Skeletal muscle tissue (tissue), 4 donors: ENCODE results near the gene TSC22D2. TPM values are rescaled to one million over a fixed set of nuclear protein-coding genes. Genes with fewer than 3 reads are reported as not detected.
A peak's percentile ranks its signal among the peaks of the same experiment; 100 is the strongest.

ENCODE experiments used
- H3K27ac ChIP-seq: one replicate; pipeline ENCODE4 v1.7.0; 2013; ENCODE audit warnings: mild to moderate bottlenecking, low read depth, low read length, inconsistent platforms
- H3K27me3 ChIP-seq, 3 donors: one replicate each; pipeline ENCODE4 v1.7.0; 2013; ENCODE audit warnings: low read length in 3 of 3; ENCODE audit not compliant: control insufficient read depth in 3 of 3, insufficient read depth in 3 of 3
- H3K36me3 ChIP-seq, 3 donors: one replicate each; pipeline ENCODE4 v1.7.0; 2013; ENCODE audit warnings: low read length in 3 of 3; ENCODE audit not compliant: control insufficient read depth in 3 of 3, insufficient read depth in 3 of 3
- H3K4me1 ChIP-seq, 3 donors: one replicate each; pipeline ENCODE4 v1.7.0; 2013; ENCODE audit warnings: low read length in 3 of 3, mild to moderate bottlenecking in 3 of 3; ENCODE audit not compliant: control insufficient read depth in 3 of 3, insufficient read depth in 3 of 3
- H3K4me3 ChIP-seq, 3 donors: one replicate each; pipeline ENCODE4 v1.7.0; 2013; ENCODE audit warnings: low read length in 3 of 3
- H3K9ac ChIP-seq, 3 donors: one replicate each; pipeline ENCODE4 v1.7.0; 2013; ENCODE audit warnings: low read length in 3 of 3, mild to moderate bottlenecking in 3 of 3, moderate library complexity in 2 of 3, low read depth in 1 of 3
- H3K9me3 ChIP-seq, 3 donors: one replicate each; pipeline ENCODE4 v1.7.0; 2013; ENCODE audit warnings: low read length in 3 of 3; ENCODE audit not compliant: control insufficient read depth in 3 of 3
- total RNA-seq: library from RNA; depleted of rRNA; stranded (reverse); fragments of >200 nt; gene quantifications from one replicate; pipeline ENCODE4 v1.2.3, GENCODE V29; 2014
- donor health status: Osteomylitis.

TSC22D2 gene
- total RNA-seq, 1 donor from 2014 or later: 12.0 TPM

GRCh38 chr3:150454085-150454484, 46.0 kb downstream of the TSC22D2 start:
- Histone ChIP-seq H3K36me3 (peaks cover 5 to 6% (median 5%) of the 10 kb centered on the region in 3 donors), H3K9me3 (no peaks in the 10 kb centered on the region), H3K9ac (no peak overlapping the region), H3K27ac (no peak overlapping the region), H3K4me1 (peaks cover 3 to 4% (median 3%) of the 10 kb centered on the region in 3 donors), H3K27me3 (no peaks in the 10 kb centered on the region), H3K4me3 (peak overlapping the region in 1 of 3 donors; percentile 4)

DNA sequence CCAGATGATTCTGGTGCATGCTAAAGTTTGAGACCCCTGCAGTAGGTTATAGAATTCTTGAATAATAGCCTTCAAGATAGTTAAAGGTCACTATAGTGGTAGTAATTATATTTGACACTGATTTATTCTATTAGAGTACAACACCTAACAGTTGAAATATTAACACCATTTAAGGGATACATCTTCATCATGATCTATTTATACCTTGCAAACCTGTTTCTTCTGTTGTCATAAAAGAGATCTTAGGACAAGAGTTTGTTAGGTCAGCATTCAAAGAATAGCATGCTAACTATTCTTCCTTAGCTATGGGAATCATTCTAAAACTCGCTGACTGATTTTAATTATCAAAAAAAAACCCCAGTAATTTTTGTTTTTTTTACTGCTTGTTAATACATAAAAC, 46.5 kb downstream of the TSC22D2 start:
- H3K27ac ChIP-seq: no peak overlapping the region
- peaks cover 3 to 4% (median 3%) of the 10 kb centered on the region in 3 donors for H3K4me1 ChIP-seq
- H3K9me3 ChIP-seq: no peaks in the 10 kb centered on the region

GRCh38 chr3:150455341-150455740, 47.2 kb downstream of the TSC22D2 start:
- Histone ChIP-seq H3K9me3 (no peaks in the 10 kb centered on the region), H3K4me3 (no peak overlapping the region), H3K9ac (no peak overlapping the region), H3K27ac (no peak overlapping the region), H3K36me3 (peaks cover 5 to 6% (median 5%) of the 10 kb centered on the region in 3 donors), H3K4me1 (peaks cover 3 to 4% (median 3%) of the 10 kb centered on the region in 3 donors), H3K27me3 (no peaks in the 10 kb centered on the region)

More for the DNA sequence above, 46.5 kb downstream of the TSC22D2 start:
- peaks cover 5 to 6% (median 5%) of the 10 kb centered on the region in 3 donors for H3K36me3 ChIP-seq
- no peak overlapping the region for H3K4me3 ChIP-seq
- H3K9ac ChIP-seq: no peak overlapping the region
- no peaks in the 10 kb centered on the region for H3K27me3 ChIP-seq

DNA sequence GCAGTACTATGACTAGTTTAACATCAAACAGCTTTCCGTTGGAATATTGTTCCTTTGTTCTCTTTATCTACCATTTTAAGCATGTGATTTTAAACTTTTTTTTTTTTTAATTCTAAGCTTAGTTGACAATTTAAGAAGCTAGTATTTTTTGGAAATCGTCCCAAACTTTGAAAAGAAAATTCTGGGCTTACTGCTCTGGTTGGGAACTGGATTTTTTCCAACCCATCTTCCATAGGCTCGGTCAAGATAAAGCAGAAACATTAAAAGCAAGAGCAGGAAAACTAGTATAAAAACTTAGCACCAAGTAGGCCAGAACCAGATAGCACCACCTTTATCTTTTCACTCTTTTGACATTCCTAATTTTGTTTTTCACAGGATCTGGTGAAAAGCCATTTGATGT, 49.9 kb downstream of the TSC22D2 start:
- Histone ChIP-seq H3K4me3 (no peak overlapping the region), H3K27ac (no peak overlapping the region), H3K4me1 (peaks cover 2 to 8% (median 7%) of the 10 kb centered on the region in 3 donors), H3K9me3 (no peaks in the 10 kb centered on the region), H3K36me3 (peaks cover 5 to 6% (median 5%) of the 10 kb centered on the region in 3 donors), H3K27me3 (no peaks in the 10 kb centered on the region), H3K9ac (no peak overlapping the region)

GRCh38 chr3:150460484-150460883, 52.4 kb downstream of the TSC22D2 start:
- H3K27me3 ChIP-seq: no peaks in the 10 kb centered on the region
- H3K27ac ChIP-seq: no peak overlapping the region
- H3K9ac ChIP-seq: no peak overlapping the region
- H3K36me3 ChIP-seq: peaks cover 5 to 6% (median 5%) of the 10 kb centered on the region in 3 donors
- no peak overlapping the region for H3K4me3 ChIP-seq
- no peaks in the 10 kb centered on the region for H3K9me3 ChIP-seq
- H3K4me1 ChIP-seq: peaks cover 0 to 5% (median 4%) of the 10 kb centered on the region in 3 donors

DNA sequence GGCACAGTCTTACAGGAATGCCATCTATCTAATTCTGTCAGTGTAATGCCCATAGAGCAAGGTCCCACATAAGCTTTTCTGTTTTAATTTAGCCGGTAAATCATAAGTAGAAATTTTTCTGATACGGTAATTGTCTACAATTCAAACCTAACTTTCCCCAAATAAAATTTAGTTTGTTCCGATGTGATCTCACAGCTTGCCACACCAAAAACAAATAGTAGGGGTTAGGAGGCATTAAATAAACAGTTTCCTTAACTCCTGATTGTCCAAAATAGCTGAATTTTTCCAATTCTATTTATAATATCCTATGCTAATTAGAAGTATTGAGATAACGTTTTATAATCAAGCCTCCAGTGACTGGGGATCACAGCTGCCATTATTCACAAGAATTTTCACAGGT, 53.3 kb downstream of the TSC22D2 start:
- no peaks in the 10 kb centered on the region for H3K9me3 ChIP-seq
- peaks cover 0 to 5% (median 4%) of the 10 kb centered on the region in 3 donors for H3K4me1 ChIP-seq
- H3K27ac ChIP-seq: no peak overlapping the region

DNA sequence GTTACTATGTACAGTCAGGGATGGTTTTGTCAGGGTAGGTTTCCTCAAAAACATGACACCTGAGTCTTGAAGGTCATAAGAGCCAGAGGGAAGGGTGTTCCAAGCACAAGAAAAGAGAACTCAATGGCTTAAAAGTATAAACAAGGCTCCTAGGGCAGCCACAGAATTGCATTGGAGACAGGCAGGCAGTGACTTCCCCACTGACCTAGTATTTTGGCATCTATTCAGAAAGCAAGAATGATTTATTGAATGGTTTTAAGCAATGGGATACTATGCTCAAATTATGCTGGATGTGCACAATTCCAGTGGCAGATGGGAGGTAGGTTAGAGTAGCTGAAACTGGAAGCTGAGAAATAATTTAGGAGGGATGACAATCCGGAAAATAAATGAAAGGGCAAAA, 54.0 kb downstream of the TSC22D2 start:
- Histone ChIP-seq H3K4me1 (peaks cover 0 to 5% (median 4%) of the 10 kb centered on the region in 3 donors), H3K4me3 (no peak overlapping the region), H3K9me3 (no peaks in the 10 kb centered on the region), H3K36me3 (peaks cover 5 to 6% (median 5%) of the 10 kb centered on the region in 3 donors), H3K27ac (no peak overlapping the region), H3K9ac (no peak overlapping the region), H3K27me3 (no peaks in the 10 kb centered on the region)

More for the DNA sequence above, 53.3 kb downstream of the TSC22D2 start:
- no peak overlapping the region for H3K4me3 ChIP-seq
- no peak overlapping the region for H3K9ac ChIP-seq
- H3K36me3 ChIP-seq: peaks cover 5 to 6% (median 5%) of the 10 kb centered on the region in 3 donors
- H3K27me3 ChIP-seq: no peaks in the 10 kb centered on the region

GRCh38 chr3:150464684-150465083, 56.6 kb downstream of the TSC22D2 start:
- H3K27me3 ChIP-seq: no peaks in the 10 kb centered on the region
- H3K4me3 ChIP-seq: no peak overlapping the region
- H3K9me3 ChIP-seq: no peaks in the 10 kb centered on the region
- peaks cover 1 to 7% (median 5%) of the 10 kb centered on the region in 3 donors for H3K4me1 ChIP-seq
- H3K9ac ChIP-seq: no peak overlapping the region
- no peaks in the 10 kb centered on the region for H3K36me3 ChIP-seq
- no peak overlapping the region for H3K27ac ChIP-seq

- Histone ChIP-seq H3K4me1 (peaks cover 2 to 9% (median 5%) of the 10 kb centered on the region in 3 donors), H3K4me3 (no peak overlapping the region), H3K27ac (no peak overlapping the region), H3K9ac (no peak overlapping the region), H3K36me3 (no peaks in the 10 kb centered on the region), H3K27me3 (no peaks in the 10 kb centered on the region), H3K9me3 (no peaks in the 10 kb centered on the region)
These were observed 59.3 kb downstream of the TSC22D2 start for GRCh38 chr3:150467381-150467780.

DNA sequence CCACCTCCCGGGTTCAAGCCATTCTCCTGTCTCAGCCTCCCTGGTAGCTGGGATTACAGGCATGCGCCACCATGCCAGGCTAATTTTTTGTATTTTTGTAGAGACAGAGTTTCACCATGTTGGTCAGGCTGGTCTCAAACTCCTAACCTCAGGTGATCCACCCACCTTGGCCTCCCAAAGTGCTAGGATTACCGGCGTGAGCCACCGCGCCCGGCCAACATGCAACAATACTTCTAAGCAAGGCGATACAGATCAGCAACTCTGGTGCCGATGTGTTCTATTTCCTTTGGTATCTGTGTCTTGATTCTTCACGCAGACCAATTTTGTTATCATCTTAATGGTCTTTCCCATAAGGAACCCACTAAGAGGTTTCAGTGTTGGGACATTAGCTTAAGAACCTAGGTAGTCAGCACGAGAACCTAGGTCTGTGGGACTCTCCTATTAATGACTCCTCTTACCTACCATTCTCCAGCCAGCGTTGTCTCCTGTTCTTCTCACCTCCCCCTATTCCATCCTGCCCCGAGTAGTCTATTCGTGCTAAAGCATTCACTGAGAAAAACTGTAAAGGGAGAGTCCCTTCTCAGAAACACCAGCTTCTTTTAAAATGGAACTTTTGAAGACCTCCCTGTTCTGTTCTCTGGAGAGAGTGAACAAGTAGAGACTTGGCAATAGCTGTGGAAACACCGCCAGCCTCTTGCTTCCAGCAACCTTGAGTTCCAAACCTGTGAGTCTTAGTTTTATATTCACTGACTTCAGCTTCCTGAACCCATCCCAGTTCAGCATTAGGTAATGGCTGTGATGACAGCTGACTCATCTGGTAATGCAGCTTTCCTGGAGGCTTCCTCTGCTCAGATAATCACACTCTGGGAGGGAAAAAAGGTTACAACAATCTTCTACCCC, 61.2 kb downstream of the TSC22D2 start:
- no peak overlapping the region for H3K9ac ChIP-seq
- H3K4me3 ChIP-seq: no peak overlapping the region
- H3K27ac ChIP-seq: peak overlapping the region; percentile 37
- H3K27me3 ChIP-seq: no peaks in the 10 kb centered on the region
- no peaks in the 10 kb centered on the region for H3K36me3 ChIP-seq
- no peaks in the 10 kb centered on the region for H3K9me3 ChIP-seq
- H3K4me1 ChIP-seq: peaks cover 2 to 9% (median 5%) of the 10 kb centered on the region in 3 donors
